A549 (cell line): ENCODE data around the gene CLEC16A. TPM values are rescaled to one million over a fixed set of nuclear protein-coding genes. Genes with fewer than 3 reads are reported as not detected.

Experiments
- ATAC-seq, 2 experiments: fragments of 200-7000 bp in 1 of 2; fragments of >200 bp in 1 of 2; cut with Nextera tagmentation in 1 of 2; cut with Tn5 transposase in 1 of 2; 3 replicates each; pipeline versions ENCODE4 v1.8.0 to v1.9.1; 2018 to 2020; ENCODE audit warnings: mild to moderate bottlenecking in 1 of 2, moderate library complexity in 1 of 2
- CTCF ChIA-PET: fragments of 300-600 bp; sonication (Branson Sonifier 250); formaldehyde crosslinking; extraction: SDS; loops from one replicate; lab custom pipeline; 2021; ENCODE audit warnings: antibody characterized with exemption, inconsistent platforms; lab: Yijun Ruan, JAX
- POLR2A ChIA-PET: fragments of 350-600 bp; formaldehyde crosslinking; extraction: SDS; loops from one replicate; lab custom pipeline; 2021; ENCODE audit warnings: antibody characterized with exemption, inconsistent platforms; lab: Yijun Ruan, JAX
- DNase-seq, 2 experiments: peaks; one replicate each; pipeline versions ENCODE4 v3.0.0 to v3.0.0-alpha.2; 2011 to 2016; ENCODE audit warnings: low read depth in 1 of 2, low spot score in 1 of 2
- FAIRE-seq: peaks from 2 replicates; lab custom pipeline; 2011; peaks lifted over from hg19 to GRCh38; lab: Jason Lieb, UNC
- H3K27ac ChIP-seq, 2 experiments: fragments of >200 bp; sonication (Bioruptor Twin); formaldehyde crosslinking; 3 replicates each; pipeline ENCODE4 v1.5.1; 2016 to 2017
- H3K4me1 ChIP-seq: fragments of >200 bp; sonication (Bioruptor Twin); formaldehyde crosslinking; 3 replicates; pipeline ENCODE4 v1.6.1; 2016
- H3K4me2 ChIP-seq: fragments of >200 bp; sonication (Bioruptor Twin); formaldehyde crosslinking; 3 replicates; pipeline ENCODE4 v1.6.1; 2016
- H3K4me3 ChIP-seq: fragments of >200 bp; sonication (Bioruptor Twin); formaldehyde crosslinking; 3 replicates; pipeline ENCODE4 v1.5.1; 2016
- H3K9me3 ChIP-seq: fragments of >200 bp; sonication (Bioruptor Twin); formaldehyde crosslinking; 3 replicates; pipeline ENCODE4 v1.6.1; 2016
- CBX2 ChIP-seq: fragments of 200-600 bp; sonication (generic); IDR thresholded peaks from 2 replicates; pipeline ENCODE4 v1.6.1; 2016; ENCODE audit warnings: low read depth, mild to moderate bottlenecking, borderline replicate concordance
- CHD4 ChIP-seq: fragments of 200-600 bp; sonication (generic); IDR thresholded peaks from 2 replicates; pipeline ENCODE4 v1.6.1; 2016; ENCODE audit warnings: antibody characterized with exemption, mild to moderate bottlenecking, borderline replicate concordance
- EHMT2 ChIP-seq: fragments of 200-600 bp; sonication (generic); IDR thresholded peaks from 2 replicates; pipeline ENCODE4 v1.6.1; 2016; ENCODE audit warnings: antibody characterized with exemption, low read depth, mild to moderate bottlenecking, moderate library complexity
- FOSL2 ChIP-seq, 2 experiments: fragments of 450-650 bp in 1 of 2; fragments of >200 bp in 1 of 2; sonication (Bioruptor Twin) in 1 of 2; formaldehyde crosslinking; IDR thresholded peaks; 2 replicates each; pipeline versions ENCODE4 v1.5.0 to v1.6.1; 2016 to 2020; ENCODE audit warnings: mild to moderate bottlenecking in 1 of 2, moderate library complexity in 1 of 2
- FOXS1 ChIP-seq: fragments of 250-450 bp; sonication (Bioruptor Pico); IDR thresholded peaks from 2 replicates; pipeline ENCODE4 v1.5.0; 2020; ENCODE audit warnings: mild to moderate bottlenecking, moderate library complexity
- HDAC2 ChIP-seq: fragments of 200-600 bp; sonication (generic); IDR thresholded peaks from 2 replicates; pipeline ENCODE4 v1.6.1; 2016
- HEYL ChIP-seq: fragments of 250-450 bp; sonication (Bioruptor Pico); IDR thresholded peaks from 2 replicates; pipeline ENCODE4 v1.8.0; 2021; ENCODE audit warnings: mild to moderate bottlenecking, moderate library complexity
- HOXB13 ChIP-seq: fragments of 250-450 bp; sonication (Bioruptor Pico); IDR thresholded peaks from 2 replicates; pipeline ENCODE4 v1.5.0; 2020; ENCODE audit warnings: low read depth, mild to moderate bottlenecking, moderate library complexity
- HOXB5 ChIP-seq: fragments of 250-450 bp; sonication (Bioruptor Pico); IDR thresholded peaks from 2 replicates; pipeline ENCODE4 v1.5.0; 2020; ENCODE audit warnings: mild to moderate bottlenecking, moderate library complexity
- KDM1A ChIP-seq: fragments of 200-600 bp; sonication (generic); IDR thresholded peaks from 2 replicates; pipeline ENCODE4 v1.6.1; 2016; ENCODE audit warnings: low read depth, mild to moderate bottlenecking
- PHF8 ChIP-seq: fragments of 200-600 bp; sonication (generic); IDR thresholded peaks from 2 replicates; pipeline ENCODE4 v1.6.1; 2016; ENCODE audit warnings: low read depth, mild to moderate bottlenecking, antibody characterized with exemption, moderate library complexity, borderline replicate concordance
- POLR2A ChIP-seq: IDR thresholded peaks from 2 replicates; pipeline ENCODE4 v1.6.1; 2012; ENCODE audit warnings: mild to moderate bottlenecking, low read length
- RAD21 ChIP-seq, 2 experiments: fragments of >200 bp in 1 of 2; sonication (Bioruptor Twin) in 1 of 2; formaldehyde crosslinking in 1 of 2; IDR thresholded peaks in 1 of 2; conservative IDR thresholded peaks in 1 of 2; 2 replicates in 1 of 2; 3 replicates in 1 of 2; pipeline ENCODE4 v1.6.1; 2012 to 2018; ENCODE audit warnings: inconsistent platforms in 1 of 2
- RCOR1 ChIP-seq: fragments of 150-350 bp; IDR thresholded peaks from 2 replicates; pipeline ENCODE4 v1.6.1; 2014; ENCODE audit warnings: antibody characterized with exemption, low read length, low read depth
- RFX5 ChIP-seq: fragments of 450-650 bp; IDR thresholded peaks from 2 replicates; pipeline ENCODE4 v1.7.1; 2014; ENCODE audit warnings: antibody characterized with exemption, mild to moderate bottlenecking, moderate library complexity
- TP53 ChIP-seq: fragments of 250-450 bp; sonication (Bioruptor Pico); IDR thresholded peaks from 2 replicates; pipeline ENCODE4 v1.5.0; 2021; ENCODE audit warnings: mild to moderate bottlenecking, moderate library complexity
- ZC3H11A ChIP-seq: fragments of 450-650 bp; IDR thresholded peaks from 2 replicates; pipeline ENCODE4 v1.6.1; 2014; ENCODE audit warnings: antibody characterized with exemption, mild to moderate bottlenecking
- ZNF302 ChIP-seq: fragments of 250-450 bp; sonication (Bioruptor Pico); IDR thresholded peaks from 2 replicates; pipeline ENCODE4 v1.9.0; 2021; ENCODE audit warnings: inconsistent platforms, mild to moderate bottlenecking, moderate library complexity
- WGBS: methylation state at CpG from one replicate; pipeline ENCODE4 v1.1.6; 2017; ENCODE audit errors: missing lambda C conversion rate; 5-methylcytosine and 5-hydroxymethylcytosine counted together
- polyA plus RNA-seq, 4 experiments: library from polyadenylated mRNA; depleted of rRNA in 3 of 4; stranded (reverse); fragments of >200 nt; fragmentation: RNase III in 1 of 4; extraction: RNeasy Plus Mini Kit Qiagen cat#74134 plus additional on column Dnase treatment in 1 of 4; gene quantifications; 2 replicates in 3 of 4; 3 replicates in 1 of 4; pipeline ENCODE4 v1.2.3, GENCODE V29; 2011 to 2017
- TF ChIP-seq, protein P1 (sequence below): fragments of 150-350 bp; IDR thresholded peaks from 2 replicates; pipeline ENCODE4 v1.6.1; 2014; ENCODE audit warnings: low read depth, mild to moderate bottlenecking, low read length
- TF ChIP-seq, protein P2 (sequence below): IDR thresholded peaks from 2 replicates; pipeline ENCODE4 v1.6.1; 2012; ENCODE audit warnings: low read depth, borderline replicate concordance
- TF ChIP-seq, protein P3 (sequence below): IDR thresholded peaks from 2 replicates; pipeline ENCODE4 v1.6.1; 2012
- TF ChIP-seq, protein P4 (sequence below): IDR thresholded peaks from 2 replicates; pipeline ENCODE4 v1.6.1; 2012
- TF ChIP-seq, protein P5 (sequence below): fragments of 250-450 bp; sonication (Bioruptor Pico); IDR thresholded peaks from 2 replicates; pipeline ENCODE4 v1.5.0; 2020; ENCODE audit warnings: low read depth, mild to moderate bottlenecking, moderate library complexity
- TF ChIP-seq, protein P6 (sequence below): fragments of 450-650 bp; IDR thresholded peaks from 2 replicates; pipeline ENCODE4 v1.6.1; 2014; ENCODE audit warnings: antibody characterized with exemption
- TF ChIP-seq, protein P7 (sequence below): fragments of >200 bp; sonication (Bioruptor Twin); formaldehyde crosslinking; IDR thresholded peaks from 2 replicates; pipeline ENCODE4 v1.6.1; 2016

The CLEC16A gene
- polyA plus RNA-seq, 2 of the 4 experiments (the other 2 are of a cell fraction): 8.3 to 10.4 TPM

DNA sequence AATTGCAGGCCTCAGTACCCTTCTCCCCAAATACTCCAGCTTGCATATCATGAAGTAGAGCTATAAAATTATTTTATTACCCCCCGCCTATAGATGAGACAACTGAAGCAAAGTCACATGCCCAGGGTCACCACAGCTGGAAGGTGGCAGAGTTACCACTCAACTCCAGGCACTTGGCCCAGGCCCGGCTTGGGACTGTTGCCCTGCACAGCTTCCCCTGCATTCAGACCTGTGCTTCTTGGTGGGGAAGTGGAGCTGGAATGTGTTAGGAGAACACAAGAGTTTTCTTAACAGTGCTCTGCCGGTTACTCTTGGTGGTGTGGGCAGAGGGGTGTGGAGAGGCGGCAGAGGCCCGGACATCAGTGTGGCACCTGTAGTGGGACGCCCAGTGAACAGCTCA, 162.4 kb downstream of the CLEC16A start:
- DNase-seq: no peak
- WGBS: 93% methylated on average over 6 of the region's 6 CpGs
- CTCF ChIA-PET: interaction anchor here (0.8 to 1.5 kb wide), 2 partner anchors 12 to 150 kb away, joined by 3 to 4 read pairs; partner anchors contain the start of gene SOCS1
- Histone ChIP-seq H3K27ac (no peak overlapping the region), H3K4me2 (no peak overlapping the region)
- TF ChIP-seq, protein P1, sequence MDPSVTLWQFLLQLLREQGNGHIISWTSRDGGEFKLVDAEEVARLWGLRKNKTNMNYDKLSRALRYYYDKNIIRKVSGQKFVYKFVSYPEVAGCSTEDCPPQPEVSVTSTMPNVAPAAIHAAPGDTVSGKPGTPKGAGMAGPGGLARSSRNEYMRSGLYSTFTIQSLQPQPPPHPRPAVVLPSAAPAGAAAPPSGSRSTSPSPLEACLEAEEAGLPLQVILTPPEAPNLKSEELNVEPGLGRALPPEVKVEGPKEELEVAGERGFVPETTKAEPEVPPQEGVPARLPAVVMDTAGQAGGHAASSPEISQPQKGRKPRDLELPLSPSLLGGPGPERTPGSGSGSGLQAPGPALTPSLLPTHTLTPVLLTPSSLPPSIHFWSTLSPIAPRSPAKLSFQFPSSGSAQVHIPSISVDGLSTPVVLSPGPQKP: no peak
- no peak for TF ChIP-seq HOXB13 (CRISPR knock-in tag)
- TF ChIP-seq ZNF302 (CRISPR knock-in tag): no peak
- no peak for TF ChIP-seq ZC3H11A
- TF ChIP-seq, protein P2, sequence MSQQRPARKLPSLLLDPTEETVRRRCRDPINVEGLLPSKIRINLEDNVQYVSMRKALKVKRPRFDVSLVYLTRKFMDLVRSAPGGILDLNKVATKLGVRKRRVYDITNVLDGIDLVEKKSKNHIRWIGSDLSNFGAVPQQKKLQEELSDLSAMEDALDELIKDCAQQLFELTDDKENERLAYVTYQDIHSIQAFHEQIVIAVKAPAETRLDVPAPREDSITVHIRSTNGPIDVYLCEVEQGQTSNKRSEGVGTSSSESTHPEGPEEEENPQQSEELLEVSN: no peak
- TF ChIP-seq HDAC2: no peak
- TF ChIP-seq FOXS1 (CRISPR knock-in tag): no peak
- TF ChIP-seq RFX5: no peak
- no peak for TF ChIP-seq FOSL2 (IDR thresholded peaks at IDR 0.05)
- TF ChIP-seq FOSL2 (CRISPR knock-in tag; IDR thresholded peaks at IDR 0.05): no peak
- no peak for TF ChIP-seq HEYL
- TF ChIP-seq, protein P3, sequence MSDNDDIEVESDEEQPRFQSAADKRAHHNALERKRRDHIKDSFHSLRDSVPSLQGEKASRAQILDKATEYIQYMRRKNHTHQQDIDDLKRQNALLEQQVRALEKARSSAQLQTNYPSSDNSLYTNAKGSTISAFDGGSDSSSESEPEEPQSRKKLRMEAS: no peak
- TF ChIP-seq, protein P4, sequence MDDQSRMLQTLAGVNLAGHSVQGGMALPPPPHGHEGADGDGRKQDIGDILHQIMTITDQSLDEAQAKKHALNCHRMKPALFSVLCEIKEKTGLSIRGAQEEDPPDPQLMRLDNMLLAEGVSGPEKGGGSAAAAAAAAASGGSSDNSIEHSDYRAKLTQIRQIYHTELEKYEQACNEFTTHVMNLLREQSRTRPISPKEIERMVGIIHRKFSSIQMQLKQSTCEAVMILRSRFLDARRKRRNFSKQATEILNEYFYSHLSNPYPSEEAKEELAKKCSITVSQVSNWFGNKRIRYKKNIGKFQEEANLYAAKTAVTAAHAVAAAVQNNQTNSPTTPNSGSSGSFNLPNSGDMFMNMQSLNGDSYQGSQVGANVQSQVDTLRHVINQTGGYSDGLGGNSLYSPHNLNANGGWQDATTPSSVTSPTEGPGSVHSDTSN: no peak
- no peak for TF ChIP-seq KDM1A
- TF ChIP-seq, all 56 proteins: peak for 0
- Histone ChIP-seq H3K4me1 (no peaks in the 10 kb centered on the region), H3K4me3 (no peak overlapping the region), H3K9me3 (no peaks in the 10 kb centered on the region)
- ATAC-seq: no peak
- no peak for FAIRE-seq
- POLR2A ChIA-PET: no interaction called here

DNA sequence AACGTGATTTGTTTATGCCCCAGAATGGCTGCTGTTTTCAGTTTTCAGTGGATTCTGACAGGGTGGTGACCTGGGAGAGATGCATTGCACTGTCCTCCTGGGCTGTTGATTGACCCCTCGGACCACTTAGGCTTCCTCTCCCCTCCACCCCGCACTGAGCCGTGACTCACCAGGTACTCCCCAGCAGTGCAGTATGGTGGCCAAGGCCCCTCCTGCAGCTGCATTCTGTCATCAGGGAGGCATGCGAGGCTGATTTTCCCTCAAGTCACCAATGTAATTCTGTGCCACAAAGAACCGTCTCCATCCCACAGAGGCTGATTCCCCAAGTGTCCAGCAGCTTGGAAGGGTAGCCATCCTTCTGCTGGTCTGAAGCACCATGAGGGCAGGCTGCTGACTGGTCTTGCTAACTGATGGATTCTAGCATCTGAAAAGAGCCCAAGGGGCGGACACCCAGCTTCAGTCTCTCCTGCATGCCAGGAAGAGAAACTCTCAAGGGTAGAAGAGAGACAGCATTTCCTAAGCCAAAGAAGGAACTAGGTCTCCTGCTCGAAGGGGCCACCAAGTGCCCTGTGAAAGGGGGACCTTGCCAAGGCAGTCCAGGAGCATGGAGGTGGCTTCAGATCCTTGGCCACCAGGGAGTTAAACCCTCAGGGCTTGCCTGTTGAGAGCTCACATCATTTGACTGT, 163.6 kb downstream of the CLEC16A start:
- TF ChIP-seq HOXB5 (CRISPR knock-in tag) (no peak), POLR2A (no peak), RAD21 (conservative IDR thresholded peaks at IDR 0.05 in 1 of 2, IDR thresholded peaks at IDR 0.05 in 1 of 2) (no peak)
- TF ChIP-seq, protein P5, sequence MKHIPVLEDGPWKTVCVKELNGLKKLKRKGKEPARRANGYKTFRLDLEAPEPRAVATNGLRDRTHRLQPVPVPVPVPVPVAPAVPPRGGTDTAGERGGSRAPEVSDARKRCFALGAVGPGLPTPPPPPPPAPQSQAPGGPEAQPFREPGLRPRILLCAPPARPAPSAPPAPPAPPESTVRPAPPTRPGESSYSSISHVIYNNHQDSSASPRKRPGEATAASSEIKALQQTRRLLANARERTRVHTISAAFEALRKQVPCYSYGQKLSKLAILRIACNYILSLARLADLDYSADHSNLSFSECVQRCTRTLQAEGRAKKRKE (CRISPR knock-in tag): no peak
- TF ChIP-seq, protein P6, sequence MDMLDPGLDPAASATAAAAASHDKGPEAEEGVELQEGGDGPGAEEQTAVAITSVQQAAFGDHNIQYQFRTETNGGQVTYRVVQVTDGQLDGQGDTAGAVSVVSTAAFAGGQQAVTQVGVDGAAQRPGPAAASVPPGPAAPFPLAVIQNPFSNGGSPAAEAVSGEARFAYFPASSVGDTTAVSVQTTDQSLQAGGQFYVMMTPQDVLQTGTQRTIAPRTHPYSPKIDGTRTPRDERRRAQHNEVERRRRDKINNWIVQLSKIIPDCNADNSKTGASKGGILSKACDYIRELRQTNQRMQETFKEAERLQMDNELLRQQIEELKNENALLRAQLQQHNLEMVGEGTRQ: no peak
- Histone ChIP-seq H3K4me3 (no peak overlapping the region), H3K4me1 (no peaks in the 10 kb centered on the region), H3K9me3 (no peaks in the 10 kb centered on the region), H3K27ac (no peak overlapping the region), H3K4me2 (no peak overlapping the region)
- ATAC-seq: no peak
- no peak for FAIRE-seq
- POLR2A ChIA-PET: no interaction called here
- 90% methylated on average over 7 of the region's 8 CpGs for WGBS
- CTCF ChIA-PET: interaction anchor here (0.9 to 1.1 kb wide), 2 partner anchors 16 to 137 kb away, joined by 3 to 4 read pairs; no protein-coding TSS in a partner anchor
- DNase-seq: no peak

DNA sequence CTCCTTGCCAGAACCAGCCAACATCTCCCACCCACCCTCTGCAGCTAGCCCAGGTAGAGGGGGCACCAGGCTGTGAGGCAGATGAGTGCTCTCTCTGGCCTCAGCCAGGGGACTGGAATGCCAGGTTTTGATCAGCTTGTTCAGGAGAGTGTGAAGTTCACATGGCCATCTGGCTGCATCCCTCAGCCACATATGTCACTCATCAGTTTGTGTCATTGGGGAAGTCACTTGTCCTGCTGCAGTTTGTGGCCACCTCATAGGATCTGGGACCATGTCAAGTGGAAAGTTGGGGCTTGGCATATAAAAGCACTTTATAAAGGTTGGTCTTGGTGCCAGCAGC, 164.1 kb downstream of the CLEC16A start:
- H3K9me3 ChIP-seq: no peaks in the 10 kb centered on the region
- no peak overlapping the region for H3K4me3 ChIP-seq
- no peak for FAIRE-seq
- H3K4me2 ChIP-seq: no peak overlapping the region
- DNase-seq: no peak
- no peak for TF ChIP-seq CBX2
- no peak for TF ChIP-seq TP53 (CRISPR knock-in tag)
- TF ChIP-seq PHF8: no peak
- TF ChIP-seq, protein P7, sequence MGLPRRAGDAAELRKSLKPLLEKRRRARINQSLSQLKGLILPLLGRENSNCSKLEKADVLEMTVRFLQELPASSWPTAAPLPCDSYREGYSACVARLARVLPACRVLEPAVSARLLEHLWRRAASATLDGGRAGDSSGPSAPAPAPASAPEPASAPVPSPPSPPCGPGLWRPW: no peak
- no peak for TF ChIP-seq FOSL2 (IDR thresholded peaks at IDR 0.05)
- TF ChIP-seq FOSL2 (CRISPR knock-in tag; IDR thresholded peaks at IDR 0.05): no peak
- no peak for TF ChIP-seq EHMT2
- TF ChIP-seq RCOR1: no peak
- no peak for TF ChIP-seq CHD4
- ChIA-PET POLR2A (no interaction called here), CTCF (interaction anchor here (0.6 to 1.1 kb wide), 2 partner anchors 55 to 137 kb away, joined by 3 to 4 read pairs; no protein-coding TSS in a partner anchor)
- no peaks in the 10 kb centered on the region for H3K4me1 ChIP-seq
- no peak for ATAC-seq
- no peak overlapping the region for H3K27ac ChIP-seq
